B cell (primary cell): Measurements from ENCODE around the gene SLC16A14. TPM values are rescaled to one million over a fixed set of nuclear protein-coding genes. Genes with fewer than 3 reads are reported as not detected.

ENCODE experiments used
- ATAC-seq: fragments of 200-7000 bp; cut with Tn5 transposase; one replicate; pipeline ENCODE4 v1.10.0; 2021; ENCODE audit warnings: low read depth, mild to moderate bottlenecking, moderate number of reproducible peaks, moderate library complexity
- CTCF ChIA-PET: fragments of 350-600 bp; sonication (Branson Sonifier 250); formaldehyde crosslinking; loops from one replicate; lab custom pipeline; 2021; ENCODE audit warnings: antibody characterized with exemption, inconsistent platforms; lab: Charles Lee
- POLR2A ChIA-PET: fragments of 350-600 bp; sonication (Branson Sonifier 250); formaldehyde crosslinking; loops from one replicate; lab custom pipeline; 2021; ENCODE audit warnings: antibody characterized with exemption; lab: Charles Lee
- DNase-seq: peaks from one replicate; pipeline ENCODE4 v3.0.0; 2013
- H2AFZ ChIP-seq: 2 replicates; pipeline ENCODE4 v1.6.1; 2012; ENCODE audit warnings: mild to moderate bottlenecking, low read depth, low read length; ENCODE audit not compliant: insufficient read depth, poor library complexity, severe bottlenecking
- H3K27ac ChIP-seq, 2 donors: 1 replicate in 1 of 2; 2 replicates in 1 of 2; pipeline ENCODE4 v1.5.1; 2012 to 2013; ENCODE audit warnings: low read length in 2 of 2, mild to moderate bottlenecking in 2 of 2, moderate library complexity in 1 of 2
- H3K27me3 ChIP-seq, 4 experiments: fragments of 200-600 bp in 1 of 4; sonication (generic) in 1 of 4; replicated peaks in 1 of 4; 1 replicate in 2 of 4; 2 replicates in 2 of 4; pipeline versions ENCODE4 v1.6.1 to v1.7.0; 2013 to 2016; ENCODE audit warnings: low read length in 3 of 4, mild to moderate bottlenecking in 2 of 4, mixed read lengths in 1 of 4, moderate library complexity in 1 of 4; ENCODE audit not compliant: insufficient read depth in 4 of 4, control insufficient read depth in 3 of 4; ENCODE audit errors: control extremely low read depth in 1 of 4
- H3K36me3 ChIP-seq, 2 experiments: replicated peaks in 1 of 2; 1 replicate in 1 of 2; 2 replicates in 1 of 2; pipeline versions ENCODE4 v1.6.1 to v1.7.1; 2013; ENCODE audit warnings: low read length in 1 of 2; ENCODE audit not compliant: insufficient read depth in 2 of 2, control insufficient read depth in 1 of 2; ENCODE audit errors: control extremely low read depth in 1 of 2, extremely low read depth in 1 of 2
- H3K4me1 ChIP-seq, 2 donors: fragments of 200-600 bp in 1 of 2; sonication (generic) in 1 of 2; 1 replicate in 1 of 2; 2 replicates in 1 of 2; pipeline versions ENCODE4 v1.5.1 to v1.6.1; 2013 to 2017; ENCODE audit warnings: low read length in 2 of 2; ENCODE audit not compliant: control insufficient read depth in 2 of 2, insufficient read depth in 2 of 2
- H3K4me2 ChIP-seq: replicated peaks from 2 replicates; pipeline ENCODE3; 2012; ENCODE audit warnings: mild to moderate bottlenecking, low read depth, low read length; ENCODE audit not compliant: poor library complexity, severe bottlenecking
- H3K4me3 ChIP-seq, 5 experiments: fragments of 200-600 bp in 1 of 5; sonication (generic) in 1 of 5; 1 replicate in 3 of 5; 2 replicates in 2 of 5; pipeline versions ENCODE4 v1.5.1 to v1.7.0; 2011 to 2016; ENCODE audit warnings: low read length in 4 of 5, mild to moderate bottlenecking in 4 of 5, low read depth in 2 of 5, control low read depth in 1 of 5, moderate library complexity in 1 of 5; ENCODE audit not compliant: insufficient read depth in 1 of 5; ENCODE audit errors: control extremely low read depth in 1 of 5, extremely low read depth in 1 of 5
- H3K79me2 ChIP-seq: fragments of 200-600 bp; sonication (generic); one replicate; pipeline ENCODE4 v1.6.0; 2016; ENCODE audit warnings: low read length; ENCODE audit not compliant: control insufficient read depth, insufficient read depth
- H3K9ac ChIP-seq: fragments of 200-600 bp; sonication (generic); 2 replicates; pipeline ENCODE4 v1.6.1; 2017; ENCODE audit warnings: mild to moderate bottlenecking, low read length, moderate library complexity
- H3K9me3 ChIP-seq, 3 donors: one replicate each; pipeline versions ENCODE4 v1.6.1 to v1.7.1; 2013; ENCODE audit warnings: low read length in 2 of 3; ENCODE audit not compliant: control insufficient read depth in 2 of 3, insufficient read depth in 1 of 3; ENCODE audit errors: control extremely low read depth in 1 of 3
- H4K20me1 ChIP-seq: 2 replicates; pipeline ENCODE4 v1.6.0; 2012; ENCODE audit warnings: mild to moderate bottlenecking, low read length; ENCODE audit not compliant: insufficient read depth, control insufficient read depth, poor library complexity, severe bottlenecking
- H3K27ac Mint-ChIP-seq: one replicate; pipeline ENCODE4 v1.8.0; 2021; ENCODE audit warnings: mixed read lengths
- H3K27me3 Mint-ChIP-seq: one replicate; pipeline ENCODE4 v1.8.0; 2021; ENCODE audit warnings: mixed read lengths
- H3K4me1 Mint-ChIP-seq: one replicate; pipeline ENCODE4 v1.8.0; 2021; ENCODE audit warnings: mixed read lengths
- H3K4me3 Mint-ChIP-seq: one replicate; pipeline ENCODE4 v1.8.0; 2021; ENCODE audit warnings: mixed read lengths
- H3K9me3 Mint-ChIP-seq: one replicate; pipeline ENCODE4 v1.8.0; 2022; ENCODE audit warnings: mixed read lengths; ENCODE audit not compliant: insufficient read depth
- EZH2 ChIP-seq: IDR thresholded peaks from 2 replicates; pipeline ENCODE4 v1.6.1; 2012; ENCODE audit warnings: borderline replicate concordance, low read depth, mild to moderate bottlenecking, moderate library complexity, low read length; ENCODE audit not compliant: insufficient read depth, poor library complexity, severe bottlenecking
- WGBS: methylation state at CpG from one replicate; pipeline ENCODE4 v1.1.5; 2013; ENCODE audit warnings: missing lambda C conversion rate; ENCODE audit not compliant: insufficient coverage; 5-methylcytosine and 5-hydroxymethylcytosine counted together
- intact Hi-C: fragments of 100-400 bp; cut with micrococcal nuclease; formaldehyde crosslinking; loops from one replicate; pipeline ENCODE4 v1.10.0; 2022
- polyA plus RNA-seq: library from polyadenylated mRNA; depleted of rRNA; stranded (reverse); fragments of >200 nt; gene quantifications from 2 replicates; pipeline ENCODE4 v1.2.3, GENCODE V29; 2012
- total RNA-seq, 2 donors: library from RNA; stranded (reverse); fragments of 120-200 nt in 1 of 2; gene quantifications; 1 replicate in 1 of 2; 2 replicates in 1 of 2; pipeline versions ENCODE4 v1.2.3 to v1.2.4, GENCODE V29; 2013 to 2022
- TF ChIP-seq, protein P1 (sequence below): fragments of 200-600 bp; IDR thresholded peaks from one replicate; pipeline ENCODE4 v1.8.0; 2022; ENCODE audit warnings: antibody characterized with exemption, mild to moderate bottlenecking

SLC16A14 gene
- total and polyA plus RNA-seq, 2 donors (not counting 1 experiment from before 2014, with no cell fraction given), result 0.18 to 2.4 TPM

DNA sequence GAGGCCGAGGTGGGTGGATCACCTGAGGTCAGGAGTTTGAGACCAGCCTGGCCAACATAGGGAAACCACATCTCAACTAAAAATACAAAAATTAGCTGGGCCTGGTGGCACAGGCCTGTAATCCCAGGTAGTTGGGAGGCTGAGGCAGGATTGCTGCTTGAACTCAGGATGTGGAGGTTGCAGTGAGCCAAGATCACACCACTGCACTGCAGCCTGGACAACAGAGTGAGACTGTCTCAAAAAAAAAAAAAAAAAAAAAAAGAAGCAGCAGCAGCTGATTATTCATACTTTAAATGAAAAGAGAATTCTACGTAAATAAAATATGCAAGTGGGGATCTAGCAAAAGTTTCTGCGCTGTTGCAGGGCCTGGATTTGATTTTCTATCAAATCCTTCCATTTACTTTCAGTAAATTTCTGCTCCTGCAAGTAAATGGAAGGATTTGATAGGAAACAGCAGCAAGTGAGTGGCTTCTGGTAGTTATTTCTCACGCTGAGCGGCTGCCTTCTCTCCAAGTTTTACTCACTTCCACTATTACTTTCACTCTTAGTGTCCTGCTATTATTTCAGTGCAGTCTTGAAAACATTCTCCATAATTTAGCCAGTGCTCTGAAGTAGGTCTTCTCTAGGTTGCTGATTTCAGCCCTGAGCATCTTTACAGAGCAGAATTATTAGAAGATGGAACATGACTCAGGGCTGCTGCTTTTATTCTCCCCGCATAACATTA is 68.4 kb downstream of the SLC16A14 start:
- CTCF ChIA-PET, result interaction anchor here (0.9 to 1.2 kb wide), 3 partner anchors 8 to 824 kb away, joined by 4 to 5 read pairs (median 4); no protein-coding TSS in a partner anchor
- Mint-ChIP-seq H3K27me3 (no peaks in the 10 kb centered on the region), H3K4me1 (peaks cover 6% of the 10 kb centered on the region), H3K27ac (peak overlapping the region; percentile 81), H3K4me3 (peak overlapping the region; percentile 82), H3K9me3 (no peaks in the 10 kb centered on the region)
- no peaks in the 10 kb centered on the region for H3K79me2 ChIP-seq
- POLR2A ChIA-PET, result interaction anchor here (0.6 kb wide), 1 partner anchor 588 kb away, joined by 6 read pairs; no protein-coding TSS in a partner anchor
- peaks cover 0 to 12% of the 10 kb centered on the region in 2 donors for H3K4me1 ChIP-seq
- no peaks in the 10 kb centered on the region for H3K36me3 ChIP-seq
- intact Hi-C loops, result no loop called here
- H3K27me3 ChIP-seq, result no peaks in the 10 kb centered on the region
- ATAC-seq, result peak; percentile 67
- no peak for TF ChIP-seq EZH2
- TF ChIP-seq, protein P1, sequence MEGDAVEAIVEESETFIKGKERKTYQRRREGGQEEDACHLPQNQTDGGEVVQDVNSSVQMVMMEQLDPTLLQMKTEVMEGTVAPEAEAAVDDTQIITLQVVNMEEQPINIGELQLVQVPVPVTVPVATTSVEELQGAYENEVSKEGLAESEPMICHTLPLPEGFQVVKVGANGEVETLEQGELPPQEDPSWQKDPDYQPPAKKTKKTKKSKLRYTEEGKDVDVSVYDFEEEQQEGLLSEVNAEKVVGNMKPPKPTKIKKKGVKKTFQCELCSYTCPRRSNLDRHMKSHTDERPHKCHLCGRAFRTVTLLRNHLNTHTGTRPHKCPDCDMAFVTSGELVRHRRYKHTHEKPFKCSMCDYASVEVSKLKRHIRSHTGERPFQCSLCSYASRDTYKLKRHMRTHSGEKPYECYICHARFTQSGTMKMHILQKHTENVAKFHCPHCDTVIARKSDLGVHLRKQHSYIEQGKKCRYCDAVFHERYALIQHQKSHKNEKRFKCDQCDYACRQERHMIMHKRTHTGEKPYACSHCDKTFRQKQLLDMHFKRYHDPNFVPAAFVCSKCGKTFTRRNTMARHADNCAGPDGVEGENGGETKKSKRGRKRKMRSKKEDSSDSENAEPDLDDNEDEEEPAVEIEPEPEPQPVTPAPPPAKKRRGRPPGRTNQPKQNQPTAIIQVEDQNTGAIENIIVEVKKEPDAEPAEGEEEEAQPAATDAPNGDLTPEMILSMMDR, result no peak
- peak overlapping the region; percentile 19 for H3K9ac ChIP-seq
- no peaks in the 10 kb centered on the region for H4K20me1 ChIP-seq
- peak overlapping the region in 1 of 2 donors; percentile 43 for H3K27ac ChIP-seq
- peak overlapping the region in 1 of 5 experiments; percentile 3 for H3K4me3 ChIP-seq
- DNase-seq, result peak; percentile 44
- H3K9me3 ChIP-seq, result no peaks in the 10 kb centered on the region
- no CpG with 5 or more reads among the region's 6 CpGs for WGBS
- peak overlapping the region; percentile 48 for H3K4me2 ChIP-seq
- H2AFZ ChIP-seq, result peak overlapping the region; percentile 41

DNA sequence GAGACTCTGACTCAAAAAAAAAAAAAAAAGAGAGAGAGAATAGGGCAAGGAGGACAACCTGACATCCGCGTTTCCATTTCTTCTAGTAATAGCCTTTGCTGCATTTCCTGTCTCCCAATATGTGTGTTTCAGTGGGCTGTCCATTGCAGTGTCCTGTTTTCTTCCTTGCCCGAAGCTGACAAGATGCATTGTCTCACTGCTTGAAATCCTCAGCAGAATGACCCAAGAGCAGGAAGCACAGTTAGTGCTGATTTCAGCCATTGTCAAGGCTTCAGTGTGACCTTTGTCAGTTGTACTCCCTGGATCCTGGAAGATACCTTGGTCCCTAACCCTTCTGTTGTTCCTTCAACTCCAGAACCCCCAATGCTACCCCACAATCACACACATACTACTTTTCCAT is 71.2 kb downstream of the SLC16A14 start:
- WGBS, result 86% methylated on average over 2 of the region's 3 CpGs

More for the DNA sequence above, 71.2 kb downstream of the SLC16A14 start:
- ATAC-seq (no peak), DNase-seq (no peak)
- H3K4me3 Mint-ChIP-seq, result no peak overlapping the region
- H3K9me3 Mint-ChIP-seq, result no peaks in the 10 kb centered on the region
- H4K20me1 ChIP-seq, result no peaks in the 10 kb centered on the region
- H3K9me3 ChIP-seq, result no peaks in the 10 kb centered on the region
- ChIA-PET POLR2A (no interaction called here), CTCF (interaction anchor here (1.3 kb wide), 1 partner anchor 10 kb away, joined by 6 read pairs; no protein-coding TSS in a partner anchor)
- H3K27ac ChIP-seq, result no peak overlapping the region
- peaks cover 6% of the 10 kb centered on the region for H3K4me1 Mint-ChIP-seq
- no peak overlapping the region for H3K4me3 ChIP-seq
- H3K36me3 ChIP-seq, result no peaks in the 10 kb centered on the region
- H3K79me2 ChIP-seq, result no peaks in the 10 kb centered on the region
- TF ChIP-seq, protein P1, result no peak
- no peak for TF ChIP-seq EZH2
- no peak overlapping the region for H3K9ac ChIP-seq
- no peak overlapping the region for H2AFZ ChIP-seq
- H3K27me3 Mint-ChIP-seq, result no peaks in the 10 kb centered on the region
- no peak overlapping the region for H3K27ac Mint-ChIP-seq
- H3K4me1 ChIP-seq, result peaks cover 0 to 12% of the 10 kb centered on the region in 2 donors
- H3K4me2 ChIP-seq, result no peak overlapping the region
- H3K27me3 ChIP-seq, result no peaks in the 10 kb centered on the region
- intact Hi-C loops, result no loop called here
